GM21576 (cell line): ENCODE measurements around the gene DNASE1.

Source experiments
- ATAC-seq: cut with Tn5 transposase; IDR thresholded peaks from one replicate; pipeline ENCODE4 v1.9.1; 2021; ENCODE audit warnings: mild to moderate bottlenecking, moderate library complexity; ENCODE audit not compliant: unreplicated experiment

Gene DNASE1

DNA sequence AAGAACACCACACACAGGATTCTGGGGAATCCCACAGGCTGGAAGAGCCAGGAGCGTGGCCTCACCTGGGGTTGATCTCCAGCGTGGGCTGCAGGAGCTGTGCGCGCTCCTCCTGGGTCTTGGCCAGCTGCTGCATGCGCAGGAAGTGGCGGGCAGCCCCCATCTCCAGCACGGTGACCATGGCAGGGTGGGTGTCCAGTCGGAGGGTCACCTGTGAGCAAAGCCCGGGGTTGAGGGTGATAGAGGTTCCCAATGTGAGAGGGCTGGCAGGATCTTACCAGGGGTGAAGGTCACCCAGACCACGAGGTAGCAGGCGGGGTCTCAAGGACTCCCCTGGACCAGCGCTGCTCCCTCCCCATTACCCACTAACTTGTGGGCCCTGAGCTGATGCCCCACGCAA, 7.4 kb downstream of the DNASE1 start:
- no peak for ATAC-seq

DNA sequence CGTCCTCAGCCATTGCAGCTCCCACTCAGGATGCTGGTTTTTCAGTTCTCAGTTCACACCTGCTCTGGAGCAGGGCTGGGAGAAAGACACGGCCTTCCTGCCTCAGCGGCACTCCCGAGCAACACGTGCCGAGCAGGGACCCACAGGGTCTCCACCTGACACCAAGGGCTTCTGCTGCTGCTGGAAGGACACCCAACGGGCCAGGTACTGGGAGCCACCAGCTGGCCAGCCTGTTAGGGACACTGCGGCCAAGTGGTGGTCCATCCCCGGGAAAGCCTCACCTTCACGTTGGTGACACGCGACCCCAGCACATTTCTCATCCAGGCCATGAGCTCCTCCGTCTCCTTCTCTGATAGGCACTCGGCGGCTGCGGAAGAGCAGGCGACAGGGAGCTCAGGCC, 8.1 kb downstream of the DNASE1 start:
- ATAC-seq = no peak

DNA sequence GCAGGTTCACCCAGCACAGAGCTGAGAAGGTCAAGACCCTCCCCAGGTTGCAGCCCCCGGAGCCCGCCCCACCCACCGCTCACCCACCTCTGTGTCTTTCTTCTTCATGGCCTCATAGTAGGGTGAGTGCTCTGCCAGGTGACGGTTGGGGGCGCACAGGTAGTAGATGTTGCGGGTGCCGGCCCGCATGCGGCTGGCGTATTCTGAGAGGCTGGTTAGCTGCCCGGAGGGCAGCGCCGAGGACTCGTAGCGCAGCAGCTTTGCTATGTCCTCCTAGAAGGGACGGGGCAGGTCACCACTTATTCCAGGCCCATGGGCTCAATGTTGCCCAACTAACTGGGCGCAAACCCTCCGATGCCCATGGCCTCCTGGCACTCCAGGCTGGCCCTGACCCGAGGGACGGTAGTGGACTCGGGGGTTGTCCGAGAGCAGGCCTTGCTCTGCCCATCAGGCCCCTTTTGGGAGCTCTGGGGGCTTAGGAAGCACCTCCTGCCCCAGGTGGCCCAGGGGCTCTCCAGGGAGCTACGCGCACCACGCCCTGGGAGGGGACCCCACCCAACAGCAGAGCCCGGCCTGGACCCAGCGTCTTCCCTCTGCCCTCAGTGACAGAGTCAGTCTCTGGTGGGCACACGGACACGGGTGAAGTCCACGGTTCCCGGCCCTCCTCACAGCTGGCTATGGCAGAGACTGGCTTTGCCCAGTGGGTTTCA, 9.9 kb downstream of the DNASE1 start:
- no peak for ATAC-seq

DNA sequence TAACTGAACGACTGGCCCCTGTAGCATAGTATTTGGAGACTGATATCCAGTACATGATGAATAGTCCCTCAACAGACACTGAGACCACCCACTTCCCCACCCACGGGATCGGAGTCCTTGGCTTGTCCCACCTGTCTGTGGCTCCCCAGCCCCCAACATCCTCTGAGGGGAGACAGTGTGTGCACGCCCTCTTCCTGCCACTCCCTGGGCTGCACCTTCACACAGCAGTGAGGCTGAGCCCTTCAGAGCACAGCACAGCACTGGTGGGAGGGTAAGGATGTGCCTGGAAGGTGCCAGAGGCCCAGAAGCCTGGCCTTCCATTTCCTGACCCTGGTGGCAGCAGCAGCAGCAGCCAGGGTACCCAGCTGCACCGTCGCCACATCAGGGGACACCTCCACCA, 11.0 kb downstream of the DNASE1 start:
- no peak for ATAC-seq

DNA sequence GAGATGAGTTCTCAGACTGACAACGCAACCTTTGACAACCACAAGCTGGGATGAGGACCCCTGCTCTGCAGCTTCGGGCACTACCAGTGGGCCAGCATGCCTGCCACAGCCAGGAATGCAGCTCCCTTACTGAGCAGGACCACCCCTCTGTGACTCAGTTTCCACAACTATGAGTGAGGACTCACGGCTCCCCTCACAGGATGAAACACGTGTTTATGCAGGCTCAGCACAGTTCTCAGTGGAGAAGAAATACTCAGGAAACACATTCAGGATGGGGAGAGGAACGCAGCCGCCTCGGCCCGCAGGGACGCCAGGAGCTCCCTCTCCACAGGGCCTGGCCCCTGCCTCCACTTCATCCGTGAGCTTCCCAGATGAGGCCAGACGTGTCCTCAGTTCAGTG, 14.1 kb downstream of the DNASE1 start:
- ATAC-seq = no peak

DNA sequence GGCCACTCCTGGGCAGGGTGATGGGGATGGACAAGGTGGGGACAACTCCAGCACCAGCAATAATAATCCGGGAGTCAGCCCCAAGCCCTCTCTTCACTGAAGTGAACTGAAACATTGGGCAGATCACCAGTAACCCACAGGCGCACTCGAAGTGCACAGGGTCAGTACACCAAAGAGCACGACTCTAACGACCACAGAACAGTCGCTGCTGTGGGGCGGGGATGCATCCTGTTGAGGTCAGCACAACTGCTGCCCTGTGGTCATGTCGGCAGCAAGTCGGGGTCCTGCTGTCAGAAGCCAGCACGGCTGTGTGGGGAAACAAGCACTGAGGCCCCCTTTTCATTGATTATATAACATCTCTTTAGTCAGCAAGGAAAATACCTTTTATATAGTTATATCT, 14.6 kb downstream of the DNASE1 start:
- ATAC-seq = no peak

DNA sequence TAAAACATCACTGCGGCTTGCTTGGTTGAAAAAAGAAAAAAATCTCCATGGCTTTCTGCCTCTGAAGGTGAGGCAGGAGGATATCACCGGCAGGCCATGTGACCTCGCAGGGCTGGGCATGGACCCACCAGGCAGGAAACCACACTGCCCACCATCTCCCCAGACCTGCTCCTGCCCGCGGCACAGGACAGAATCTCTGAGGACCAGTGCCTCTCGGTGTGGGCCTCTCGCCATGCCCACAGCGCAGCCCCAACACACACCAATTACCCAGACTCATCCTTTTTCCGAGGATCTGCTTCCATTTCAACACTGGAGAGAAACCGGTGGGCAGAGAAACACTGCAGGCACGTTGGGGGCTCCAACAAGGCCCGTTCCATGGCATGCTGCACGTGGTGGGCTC, 16.2 kb downstream of the DNASE1 start:
- no peak for ATAC-seq

DNA sequence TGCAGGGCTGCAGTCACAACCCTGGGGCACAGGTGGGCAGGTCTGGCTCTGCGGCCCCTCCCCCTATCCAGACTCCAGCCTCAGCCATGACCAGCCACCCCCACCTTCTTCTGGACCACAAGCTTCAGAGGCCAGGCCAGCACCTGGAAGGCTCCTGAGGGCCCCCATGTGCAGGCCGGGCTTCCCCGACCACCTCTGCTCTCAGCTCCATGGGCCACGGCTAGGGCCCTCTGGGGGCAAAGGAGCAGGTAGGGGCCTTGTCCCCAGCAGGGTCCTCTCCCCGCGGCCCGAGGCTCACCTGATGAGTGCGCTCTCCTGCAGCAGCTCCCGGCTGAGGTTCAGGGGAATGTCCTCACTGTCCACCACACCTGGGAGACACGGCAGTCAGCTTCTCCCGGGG, 16.9 kb downstream of the DNASE1 start:
- no peak for ATAC-seq

DNA sequence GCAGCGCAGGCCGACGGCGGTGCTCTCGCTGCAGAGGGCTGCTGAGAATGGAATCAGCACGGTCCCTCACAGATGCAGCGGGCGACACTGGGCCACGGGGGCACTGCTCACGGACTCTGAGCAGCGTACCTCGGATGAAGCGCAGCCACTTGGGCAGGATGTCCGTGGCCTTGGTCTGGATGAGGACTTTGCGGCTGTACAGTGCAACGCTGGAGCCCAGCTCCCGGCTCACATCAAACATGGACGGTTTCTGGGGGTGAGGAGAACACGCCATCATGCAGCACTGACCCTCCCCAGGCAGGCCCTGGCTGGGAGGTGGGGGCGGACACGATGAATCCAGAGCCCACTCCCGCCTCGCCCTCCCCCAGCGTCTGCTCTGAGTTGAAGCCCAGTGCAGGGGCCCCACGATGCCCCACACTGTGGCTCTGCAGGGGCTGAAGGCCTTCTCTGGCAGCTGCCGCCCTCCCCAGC, 18.1 kb downstream of the DNASE1 start:
- ATAC-seq = no peak

DNA sequence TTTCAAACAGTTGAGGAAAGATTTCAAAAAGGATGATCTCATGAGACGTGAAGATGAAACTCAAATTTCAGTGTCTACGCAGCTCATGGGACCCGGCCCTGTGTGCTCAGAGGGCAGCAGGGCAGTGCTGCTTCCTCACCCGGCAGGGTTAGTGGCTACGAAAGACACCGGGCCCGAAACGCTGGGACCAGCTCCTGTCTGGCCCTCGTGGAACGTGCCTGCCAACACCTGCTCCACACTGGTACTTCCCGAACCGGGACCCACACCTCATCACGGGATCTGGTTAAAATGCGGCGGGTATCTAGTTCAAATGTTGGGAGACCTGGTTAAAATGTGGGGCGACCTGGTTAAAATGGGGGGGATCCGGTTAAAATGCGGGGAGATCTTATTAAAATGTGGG, 18.7 kb downstream of the DNASE1 start:
- no peak for ATAC-seq

DNA sequence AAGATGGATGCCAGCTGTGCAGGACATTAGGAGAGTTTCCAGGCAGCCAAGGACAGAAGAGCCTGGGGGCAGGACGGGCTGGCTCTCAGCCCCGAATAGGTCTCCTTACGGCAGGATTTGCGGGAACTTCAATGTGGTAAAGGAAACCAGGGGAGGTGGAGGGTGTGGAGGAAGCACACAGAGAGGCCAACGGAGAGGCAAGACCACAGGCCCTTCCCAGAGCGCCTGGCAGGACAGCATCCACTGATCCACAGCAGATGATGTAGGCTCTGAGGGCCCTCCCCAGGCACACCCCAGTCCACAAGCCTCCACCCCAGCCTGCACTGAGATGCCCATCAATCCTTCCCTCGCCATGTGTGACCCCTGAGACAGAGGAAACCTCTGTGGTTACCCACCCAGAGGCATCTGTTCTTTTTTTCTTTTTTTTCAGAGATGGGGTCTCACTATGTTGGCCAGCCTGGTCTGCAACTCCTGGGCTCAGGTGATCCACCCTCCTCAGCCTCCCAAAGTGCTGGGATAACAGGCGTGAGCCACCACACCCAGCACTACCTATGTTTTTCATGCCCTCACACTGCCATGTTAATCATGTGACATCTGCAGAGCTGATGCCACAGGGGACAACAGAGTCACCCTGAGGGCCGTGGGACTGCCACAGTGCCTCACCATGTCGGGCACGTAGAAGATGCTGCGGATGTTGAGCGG, 19.3 kb downstream of the DNASE1 start:
- ATAC-seq = no peak

DNA sequence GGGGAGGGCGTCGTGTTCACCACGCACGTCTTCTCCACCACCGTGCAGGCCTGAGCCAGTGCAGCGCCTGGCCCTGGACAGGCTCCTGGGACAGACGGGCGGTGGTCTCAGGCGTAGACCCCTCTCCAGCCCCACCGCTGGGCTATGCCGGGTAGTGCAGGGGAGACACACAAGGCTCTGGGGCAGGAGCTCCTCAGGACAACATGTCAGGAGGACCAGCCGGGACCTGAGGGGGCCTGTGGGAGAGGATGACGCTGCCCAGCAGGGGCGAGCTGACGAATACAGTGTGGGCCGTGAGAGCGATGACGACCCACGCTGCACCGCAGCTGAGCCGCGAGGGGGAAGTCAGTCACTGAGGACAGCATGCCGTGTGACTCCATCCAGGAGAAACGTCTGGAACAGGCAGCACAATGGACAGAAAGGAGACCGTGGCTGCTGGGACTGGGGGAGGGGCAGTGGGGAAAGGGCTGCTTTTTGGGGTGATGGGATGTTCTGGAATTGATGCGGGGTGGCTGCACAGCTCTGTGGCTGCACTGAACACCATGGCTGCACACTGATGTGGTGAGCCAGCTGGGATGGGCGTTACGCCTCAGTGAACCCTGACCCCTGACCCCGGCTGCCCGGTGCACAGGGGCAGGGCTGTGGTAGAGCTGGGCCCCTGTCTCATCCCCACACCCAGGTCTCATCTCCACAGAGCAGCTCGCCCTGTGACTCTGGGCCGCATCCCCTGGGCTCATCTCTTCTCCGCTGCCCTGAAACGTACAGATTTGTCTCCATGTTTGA, 20.2 kb downstream of the DNASE1 start:
- no peak for ATAC-seq

DNA sequence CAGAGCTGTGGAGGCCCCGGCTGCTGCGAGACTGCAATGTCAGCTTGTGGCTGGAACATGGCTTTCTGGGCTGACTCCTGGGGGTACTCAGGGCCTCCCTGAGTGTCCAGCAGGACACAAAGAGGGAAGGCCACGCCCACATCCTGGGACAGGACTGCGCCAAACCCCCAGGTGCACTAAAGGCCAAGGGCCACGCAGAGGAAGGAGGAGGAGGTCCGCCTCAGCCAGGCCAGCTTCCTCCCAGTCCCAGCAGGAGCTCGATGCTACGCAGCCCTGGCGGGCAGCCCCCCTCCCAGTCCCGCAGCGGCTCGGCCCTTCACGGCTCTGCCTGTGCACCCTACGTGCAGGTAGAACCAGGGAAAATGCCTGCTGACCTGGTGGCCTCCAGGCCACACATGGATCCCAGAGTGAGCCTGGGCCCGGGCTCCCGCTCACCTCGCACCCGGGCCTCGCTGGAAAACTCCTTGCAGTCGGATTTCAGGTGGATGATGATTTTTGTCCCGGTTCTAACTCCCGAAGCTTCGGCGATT, 21.2 kb downstream of the DNASE1 start:
- ATAC-seq = no peak

DNA sequence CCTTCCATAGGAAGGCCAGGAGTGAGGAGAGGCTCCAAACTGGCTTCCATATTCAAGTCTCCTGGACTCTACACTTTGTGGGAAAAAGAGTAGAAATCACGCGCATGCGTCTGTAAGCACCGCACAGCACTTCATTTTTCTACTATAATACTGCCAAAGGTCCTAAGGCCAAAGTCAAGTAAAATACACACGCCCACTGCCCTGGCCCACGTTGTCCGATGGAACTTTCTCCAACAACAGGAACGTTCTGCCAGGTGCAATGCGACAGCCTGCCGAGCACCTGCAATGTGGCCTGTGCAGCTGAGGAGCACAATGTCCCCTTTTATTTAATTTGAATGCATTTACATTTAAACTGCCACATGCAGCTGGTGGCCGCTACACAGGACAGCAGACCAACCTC, 23.5 kb downstream of the DNASE1 start:
- ATAC-seq = no peak

DNA sequence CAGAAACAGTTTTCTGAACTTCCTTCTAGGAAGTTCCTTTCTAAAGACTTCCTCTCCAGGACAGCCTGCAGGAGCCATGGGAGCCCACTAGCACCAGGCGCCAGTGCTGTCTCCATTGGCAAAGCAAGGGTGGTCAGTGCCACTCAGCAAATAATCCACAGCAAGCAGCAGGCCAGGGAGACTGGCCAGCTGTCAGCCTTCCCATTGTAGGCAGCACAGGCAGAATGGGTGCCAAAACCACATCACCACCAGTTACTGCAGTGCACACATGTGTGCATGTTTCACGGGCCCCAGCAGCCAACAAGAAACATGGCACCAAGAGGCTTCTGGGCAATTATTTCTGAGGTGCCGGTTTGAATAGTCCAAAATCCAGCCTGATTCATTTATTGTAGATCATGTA, 26.7 kb downstream of the DNASE1 start:
- no peak for ATAC-seq

DNA sequence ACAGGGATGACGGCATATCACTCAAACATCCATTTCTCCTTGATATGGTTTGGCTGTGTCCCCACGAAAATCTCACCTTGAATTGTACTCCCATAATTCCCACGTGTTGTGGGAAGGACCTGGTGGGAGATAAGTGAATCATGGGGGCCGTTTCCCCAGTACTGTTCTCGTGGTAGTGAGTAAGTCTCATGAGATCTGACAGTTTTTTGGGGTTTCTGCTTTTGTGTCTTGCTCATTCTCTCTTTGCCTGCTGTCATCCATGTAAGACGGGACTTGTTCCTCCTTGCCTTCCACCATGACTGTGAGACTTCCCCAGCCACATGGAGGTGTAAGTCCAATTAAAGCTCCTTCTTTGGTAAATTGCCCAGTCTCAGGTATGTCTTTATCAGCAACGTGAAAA, 32.5 kb downstream of the DNASE1 start:
- no peak for ATAC-seq

DNA sequence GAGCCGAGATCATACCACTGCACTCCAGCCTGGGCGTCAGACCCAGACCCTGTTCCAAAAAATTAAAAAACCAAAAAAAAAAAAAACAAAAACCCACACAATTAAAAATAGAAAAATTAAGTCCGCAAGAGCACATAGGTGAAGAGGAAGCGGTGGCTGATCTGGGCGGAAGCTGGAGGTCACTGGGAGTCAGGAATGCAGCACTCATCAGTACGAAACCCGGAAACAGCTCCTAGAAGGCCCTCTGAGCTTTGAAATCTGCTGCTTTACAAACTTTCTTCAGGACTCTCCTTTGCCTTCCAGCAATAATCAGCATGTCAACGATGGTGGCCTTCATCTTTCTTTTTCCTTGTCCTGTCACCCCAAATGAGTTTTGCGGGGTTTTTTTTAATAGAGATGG, 33.3 kb downstream of the DNASE1 start:
- ATAC-seq = no peak

DNA sequence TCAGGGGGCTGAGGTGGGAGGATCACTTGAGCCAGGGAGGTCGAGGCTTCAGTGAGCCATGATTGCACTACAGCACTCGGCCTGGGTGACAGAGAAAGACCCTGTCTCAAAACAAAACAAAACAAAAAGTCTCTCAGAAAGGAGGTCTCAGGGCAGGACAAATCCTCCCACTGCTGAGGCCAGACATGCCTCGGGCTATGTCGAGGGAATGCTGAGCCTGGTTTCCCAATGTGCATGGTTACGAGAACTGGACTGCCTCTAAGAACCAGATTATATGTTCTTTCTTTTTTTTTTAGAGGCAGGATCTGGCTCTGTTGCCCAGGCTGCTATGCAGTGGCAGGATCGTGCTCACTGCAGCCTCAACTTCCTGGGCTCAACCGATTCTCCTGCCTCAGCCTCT, 35.2 kb downstream of the DNASE1 start:
- ATAC-seq = no peak

DNA sequence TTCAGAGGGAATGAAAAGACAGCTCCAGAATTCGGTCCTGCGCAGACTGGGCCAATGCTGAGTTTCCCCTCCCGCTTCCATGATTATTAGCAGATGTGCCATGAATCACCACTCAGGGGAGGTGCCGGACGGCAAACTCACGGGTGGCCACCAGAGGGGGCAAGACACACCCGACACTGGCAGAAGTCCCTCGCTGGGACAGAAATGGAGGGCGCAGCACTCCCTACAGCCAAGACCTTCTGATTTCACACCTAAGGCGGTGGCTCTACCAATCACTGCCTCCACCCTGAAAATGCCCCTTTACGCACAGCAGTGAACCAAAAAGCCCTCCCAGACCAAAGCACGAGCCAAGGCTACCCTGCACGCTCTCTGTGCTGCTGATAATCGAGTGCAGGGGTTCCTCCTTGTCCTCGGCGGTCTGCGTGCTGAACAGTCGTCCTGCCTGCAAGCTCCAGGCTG, 36.0 kb downstream of the DNASE1 start:
- no peak for ATAC-seq

DNA sequence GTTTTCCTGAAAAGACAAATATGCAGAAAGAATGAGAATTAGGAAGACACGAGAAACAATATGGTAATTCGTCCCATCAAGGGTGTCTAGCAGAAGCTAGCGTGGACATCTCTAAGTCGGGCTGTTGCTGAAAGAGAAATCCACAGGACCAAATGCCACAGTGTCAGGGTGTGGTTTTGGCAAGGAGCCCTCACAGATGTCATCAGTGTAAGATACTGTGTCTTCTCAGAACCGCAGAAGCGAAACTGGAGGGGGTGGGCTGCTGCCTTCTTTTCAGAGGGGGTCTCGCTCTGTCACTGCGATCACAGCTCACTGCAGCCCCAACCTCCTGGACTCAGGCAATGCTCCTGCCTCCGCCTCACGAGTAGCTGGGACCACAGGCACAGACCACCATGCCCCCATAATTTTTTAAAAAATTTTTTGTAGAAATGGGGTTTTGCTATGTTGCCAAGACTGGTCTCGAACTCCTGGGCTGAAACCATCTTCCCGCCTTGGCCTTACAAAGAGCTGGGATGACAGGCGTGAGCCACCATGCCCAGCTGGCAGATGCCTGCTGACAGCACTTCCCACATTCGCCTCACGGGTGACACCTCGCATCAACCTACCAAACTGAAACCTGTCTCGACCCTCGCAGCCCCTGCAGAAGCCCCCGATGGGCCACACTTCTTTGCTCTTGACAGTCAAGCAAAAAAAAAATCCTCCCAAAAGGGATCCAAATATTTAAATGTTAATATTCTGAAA, 36.7 kb downstream of the DNASE1 start:
- ATAC-seq = no peak

DNA sequence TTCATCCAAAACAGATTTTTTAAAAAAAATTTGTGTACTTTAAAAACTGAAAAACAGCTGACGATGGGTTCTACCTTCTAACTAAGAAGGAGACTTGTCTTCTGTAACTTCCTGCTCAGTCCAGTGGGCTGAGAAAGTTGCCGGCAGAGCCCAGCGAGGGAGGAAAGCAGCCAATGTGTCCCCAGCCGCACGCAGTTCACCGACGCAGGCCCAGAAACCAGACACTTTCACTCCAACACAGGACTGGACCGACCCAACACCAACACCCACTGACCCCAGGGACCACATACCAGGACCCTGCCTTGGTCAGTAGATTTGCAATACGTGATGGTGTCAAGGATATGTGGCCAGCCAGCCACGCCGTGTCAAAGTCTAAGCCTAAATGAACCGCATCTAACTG, 37.3 kb downstream of the DNASE1 start:
- no peak for ATAC-seq
